ENCODE results near the gene CROCC.

Gene CROCC

DNA sequence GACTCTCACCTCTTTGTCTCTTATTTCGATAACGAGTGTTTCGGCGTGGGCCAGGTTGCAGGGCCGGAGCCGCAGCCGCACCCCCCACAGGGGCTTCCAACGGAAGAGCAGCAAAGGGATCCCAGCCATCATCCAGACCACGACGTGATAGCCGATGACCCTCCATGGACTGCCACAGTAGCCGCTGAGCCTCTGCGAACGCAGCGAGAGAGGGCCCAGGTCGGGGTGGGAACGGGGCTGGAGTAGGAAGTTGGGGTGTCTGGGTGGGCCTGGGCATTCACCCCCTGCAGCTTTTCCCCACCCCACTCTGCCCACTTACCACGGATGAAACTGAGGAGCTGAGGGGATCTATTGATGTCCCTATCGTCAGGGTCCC, 83.6 kb downstream of the CROCC start:
- in situ Hi-C loops (cut with HindIII; ENCODE audit: low sequenced_read_pairs): no loop called here

- in situ Hi-C loops (cut with HindIII; ENCODE audit: low sequenced_read_pairs): no loop called here
Measured at GRCh38 chr1:17007121-17007520, 85.4 kb downstream of the CROCC start.

GRCh38 chr1:17008208-17008855, 86.6 kb downstream of the CROCC start:
- in situ Hi-C loops (cut with HindIII; ENCODE audit: low sequenced_read_pairs): no loop called here

GRCh38 chr1:17009706-17010105, 88.0 kb downstream of the CROCC start:
- in situ Hi-C loops (cut with HindIII; ENCODE audit: low sequenced_read_pairs): loop anchor here (5.0 to 10.0 kb wide), 4 partner anchors 55 to 365 kb away; partner anchors contain the start of genes CROCC and PADI6

DNA sequence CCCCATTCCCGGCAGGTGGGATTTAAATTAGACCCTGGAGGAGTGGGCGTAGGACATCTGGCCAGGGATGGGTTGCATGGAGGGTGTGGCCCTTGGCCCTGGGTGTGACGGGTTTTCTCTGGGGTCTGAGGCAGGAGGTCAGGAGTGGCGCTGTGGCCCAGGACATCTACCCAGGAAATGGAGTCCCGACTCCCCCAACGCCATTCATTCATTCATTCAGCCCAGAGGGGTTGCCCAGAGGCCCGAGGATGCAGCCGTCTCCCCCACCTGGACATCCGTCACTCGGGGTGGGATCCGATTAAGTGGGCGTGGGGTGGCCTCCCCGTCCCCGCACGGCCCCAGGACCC, 89.3 kb downstream of the CROCC start:
- in situ Hi-C loops (cut with HindIII; ENCODE audit: low sequenced_read_pairs): loop anchor here (5.0 to 10.0 kb wide), 4 partner anchors 56 to 364 kb away; partner anchors contain the start of genes CROCC and PADI6

- in situ Hi-C loops (cut with HindIII; ENCODE audit: low sequenced_read_pairs): loop anchor here (5.0 to 10.0 kb wide), 4 partner anchors 57 to 363 kb away; partner anchors contain the start of genes CROCC and PADI6
Measured at GRCh38 chr1:17011439-17012307, 89.9 kb downstream of the CROCC start, which contains the start of gene ATP13A2. Gene ATP13A2 (minus strand): TSS chr1:17011928. CDS start chr1:17011738, 190 bp downstream.

DNA sequence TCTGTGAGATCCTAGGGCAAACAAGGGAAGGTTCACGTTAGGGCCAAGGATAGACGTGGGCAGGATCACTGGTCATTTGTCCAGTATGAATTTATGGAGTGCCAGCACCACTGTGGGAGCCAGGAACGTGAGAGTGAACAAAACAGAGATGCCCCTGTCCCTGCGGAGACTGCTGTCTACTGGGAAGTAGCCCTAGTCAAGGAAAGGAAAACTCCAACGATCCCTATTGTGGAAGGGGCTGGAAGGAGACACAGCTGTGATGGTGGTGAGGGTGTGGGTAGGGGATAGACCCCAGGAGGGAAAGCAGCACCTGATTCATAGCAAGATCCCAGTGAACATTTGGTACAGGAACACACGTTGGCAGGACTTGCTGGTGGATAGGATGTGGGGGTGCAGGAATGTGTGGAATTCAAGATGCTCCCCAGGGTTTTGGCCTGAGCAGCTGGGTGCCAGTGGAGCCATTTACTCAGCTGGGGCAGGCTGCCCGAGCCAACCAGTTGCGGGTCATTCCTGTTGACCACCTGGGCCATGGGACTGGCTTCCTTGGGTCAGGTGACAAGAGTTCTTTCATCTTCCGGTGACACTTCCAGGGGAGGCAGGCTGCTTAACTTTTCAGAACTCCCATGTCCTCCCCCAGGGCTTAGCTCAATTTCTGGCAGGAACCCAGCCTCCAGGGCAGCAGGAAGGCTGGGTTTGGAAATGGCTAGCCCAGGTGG, 91.2 kb downstream of the CROCC start:
- in situ Hi-C loops (cut with HindIII; ENCODE audit: low sequenced_read_pairs): loop anchor here (5.0 to 10.0 kb wide), 4 partner anchors 58 to 362 kb away; partner anchors contain the start of genes CROCC and PADI6

GRCh38 chr1:17013491-17014320, 92.0 kb downstream of the CROCC start:
- in situ Hi-C loops (cut with HindIII; ENCODE audit: low sequenced_read_pairs): loop anchor here (5.0 to 10.0 kb wide), 4 partner anchors 59 to 361 kb away; partner anchors contain the start of genes CROCC and PADI6

GRCh38 chr1:17014671-17015567, 93.2 kb downstream of the CROCC start:
- in situ Hi-C loops (cut with HindIII; ENCODE audit: low sequenced_read_pairs): loop anchor here (5.0 to 10.0 kb wide), 4 partner anchors 60 to 360 kb away; partner anchors contain the start of genes CROCC and PADI6

DNA sequence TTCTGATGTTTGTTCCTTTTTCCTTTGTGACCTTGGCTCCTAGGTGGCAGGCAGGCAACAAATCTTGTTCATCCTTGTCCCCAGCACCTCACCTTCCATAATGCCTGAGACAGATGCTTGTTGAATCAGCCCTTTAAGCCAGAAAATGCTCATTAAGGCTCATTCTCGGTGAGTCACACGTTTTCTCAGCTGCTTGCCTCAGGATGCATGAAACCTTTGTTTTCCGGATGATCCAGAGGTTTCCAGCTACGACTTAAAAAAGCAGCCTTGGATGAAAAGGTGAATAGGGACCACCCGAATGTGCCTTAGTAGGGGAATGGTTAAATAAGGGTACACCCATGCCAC, 94.6 kb downstream of the CROCC start:
- in situ Hi-C loops (cut with HindIII; ENCODE audit: low sequenced_read_pairs): loop anchor here (10.0 kb wide), 3 partner anchors 61 to 359 kb away; partner anchors contain the start of gene PADI6

DNA sequence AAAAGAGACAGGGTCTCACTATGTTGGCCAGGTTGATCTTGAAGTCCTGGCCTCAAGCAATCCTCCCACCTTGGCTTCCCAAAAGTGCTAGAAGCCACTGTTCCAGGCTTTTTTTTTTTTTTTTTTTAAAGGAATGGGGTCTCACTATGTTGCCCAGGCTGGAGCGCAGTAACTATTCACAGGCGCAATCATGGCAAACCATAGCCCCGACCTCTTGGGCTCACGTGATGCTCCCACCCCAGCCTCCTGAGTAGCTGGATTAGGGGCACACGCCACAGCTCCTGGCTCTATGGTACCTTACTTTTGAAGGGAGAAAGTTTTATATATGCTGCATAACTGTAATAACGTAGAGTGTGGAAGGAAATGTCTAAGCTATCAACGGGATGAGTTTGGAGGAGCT, 95.7 kb downstream of the CROCC start:
- in situ Hi-C loops (cut with HindIII; ENCODE audit: low sequenced_read_pairs): loop anchor here (10.0 kb wide), 3 partner anchors 63 to 357 kb away; partner anchors contain the start of gene PADI6

- in situ Hi-C loops (cut with HindIII; ENCODE audit: low sequenced_read_pairs): loop anchor here (10.0 kb wide), 3 partner anchors 64 to 356 kb away; partner anchors contain the start of gene PADI6
Measured at GRCh38 chr1:17018849-17019248, 97.1 kb downstream of the CROCC start.

- in situ Hi-C loops (cut with HindIII; ENCODE audit: low sequenced_read_pairs): no loop called here
Measured at GRCh38 chr1:17020502-17020901, 98.8 kb downstream of the CROCC start.

DNA sequence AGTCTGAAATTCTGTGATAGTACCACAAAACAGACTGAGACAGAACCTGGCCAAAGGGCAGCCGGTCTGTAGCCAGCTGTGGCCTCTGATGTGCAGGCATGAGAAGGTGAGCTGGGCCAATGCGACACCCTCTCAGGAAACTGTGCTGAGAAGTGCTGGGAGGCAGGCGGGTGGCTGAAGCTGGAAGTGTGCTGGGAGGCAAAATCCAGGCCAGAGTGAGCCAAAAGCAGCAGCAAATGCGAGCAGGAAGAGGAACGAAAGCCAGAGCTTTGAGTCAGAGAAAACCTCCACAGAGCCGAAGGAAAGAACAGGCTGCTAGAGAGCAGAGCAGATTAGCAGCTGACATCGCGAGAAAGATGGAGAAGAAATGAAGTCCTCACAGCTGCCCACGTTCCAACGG, 100.2 kb downstream of the CROCC start:
- in situ Hi-C loops (cut with HindIII; ENCODE audit: low sequenced_read_pairs): no loop called here
